Motor neuron (in vitro differentiated cells): ENCODE data around the gene SRGAP2. TPM values are rescaled to one million over a fixed set of nuclear protein-coding genes. Genes with fewer than 3 reads are reported as not detected.
"Not testable (repeated sequence)": the region's sequence is repeated elsewhere in the genome, so short reads cannot be mapped to it uniquely, and the experiment has no call there.

Source experiments
- ATAC-seq, 8 experiments: fragments of 200-7000 bp; cut with Tn5 transposase; replicated peaks in 6 of 8; 2 replicates each; pipeline ENCODE4 v1.8.0; 2021; ENCODE audit warnings: mild to moderate bottlenecking in 8 of 8, moderate library complexity in 8 of 8
- H3K27ac ChIP-seq, 2 donors: fragments of 250-450 bp; sonication (Bioruptor Pico); 2 replicates each; pipeline ENCODE4 v1.9.0; 2021; ENCODE audit warnings: antibody characterized with exemption in 2 of 2, mild to moderate bottlenecking in 2 of 2, moderate library complexity in 1 of 2
- H3K4me1 ChIP-seq, 2 donors: fragments of 250-450 bp; sonication (Bioruptor Pico); replicated peaks in 1 of 2; 2 replicates each; pipeline ENCODE4 v1.6.1; 2021; ENCODE audit warnings: antibody characterized with exemption in 2 of 2, mild to moderate bottlenecking in 2 of 2, moderate library complexity in 1 of 2
- H3K4me3 ChIP-seq, 5 donors: fragments of 250-450 bp; sonication (Bioruptor Pico); 2 replicates each; pipeline ENCODE4 v1.9.0; 2021; ENCODE audit warnings: antibody characterized with exemption in 5 of 5, mild to moderate bottlenecking in 5 of 5, moderate library complexity in 4 of 5
- WGBS, 10 experiments: fragments of 450-650 bp; shearing (Covaris generic); methylation state at CpG; one replicate each; pipeline ENCODE4 v1.0.0; 2022; 5-methylcytosine and 5-hydroxymethylcytosine counted together
- in situ Hi-C, 9 experiments: fragments of 400-800 bp; cut with MboI; loops; one replicate each; pipeline ENCODE4 v1.15.0; 2021; ENCODE audit warnings: low sequenced_read_pairs in 9 of 9, low pct_unique_long_range_greater_than_20kb in 2 of 9; ENCODE audit not compliant: unreplicated experiment in 9 of 9
- total RNA-seq, 8 experiments: library from RNA; unstranded; fragments of 300-600 nt; gene quantifications; 2 replicates each; pipeline versions ENCODE4 v1.2.3 to v1.2.4, GENCODE V29; 2022

The SRGAP2 gene
- total RNA-seq, 8 experiments from 2014 or later = 25.9 to 44.1 (median 32.1) TPM

DNA sequence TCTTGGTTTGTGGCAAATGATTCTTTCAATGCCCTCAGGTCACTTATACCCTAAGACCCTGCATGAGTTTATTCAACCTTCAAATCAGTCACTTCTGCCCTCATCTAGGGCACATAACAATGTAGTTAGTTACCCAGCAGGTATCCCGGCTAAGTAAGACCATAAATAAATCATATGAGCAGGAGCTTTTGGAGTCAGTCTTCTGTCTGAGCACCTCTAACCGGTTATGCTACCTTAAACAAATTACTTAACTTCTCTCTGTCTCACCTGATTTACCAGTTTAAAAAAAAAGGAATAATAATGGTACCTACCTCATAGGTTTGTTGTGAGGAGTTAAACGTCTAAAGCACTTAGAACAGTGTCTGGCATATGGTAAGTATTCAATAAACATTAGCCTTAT lies 17.6 kb upstream of the SRGAP2 start:
- H3K4me1 ChIP-seq, in situ Hi-C loops: not testable (repeated sequence)
- no CpG with 5 or more reads among the region's 3 CpGs for WGBS, 10 experiments

DNA sequence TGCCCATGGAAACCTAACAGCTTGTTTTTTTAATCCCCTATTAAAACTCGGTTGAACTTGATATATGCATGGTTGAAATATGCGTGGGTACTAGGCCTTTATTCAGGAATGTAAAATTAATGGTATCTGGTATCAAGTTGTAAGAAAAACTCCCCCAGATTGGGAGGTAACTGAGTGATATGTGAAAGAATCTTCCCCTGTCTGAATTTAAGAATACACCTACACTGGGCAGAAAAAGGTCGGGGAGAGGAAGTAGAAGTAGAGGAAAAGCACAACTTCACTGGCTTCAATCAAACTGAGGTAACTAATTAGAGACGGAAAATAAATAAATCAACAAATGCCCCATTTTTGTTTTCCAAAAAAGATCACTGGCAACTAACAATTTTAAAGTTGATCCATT lies 16.5 kb upstream of the SRGAP2 start:
- WGBS, 10 experiments = no CpG with 5 or more reads among the region's 4 CpGs
- H3K4me3 ChIP-seq, in situ Hi-C loops, H3K27ac ChIP-seq, H3K4me1 ChIP-seq: not testable (repeated sequence)
- peak in 1 of 8 experiments; percentile 41 for ATAC-seq

More for the DNA sequence above, 17.6 kb upstream of the SRGAP2 start:
- not testable (repeated sequence) for H3K4me3 ChIP-seq, ATAC-seq, H3K27ac ChIP-seq

DNA sequence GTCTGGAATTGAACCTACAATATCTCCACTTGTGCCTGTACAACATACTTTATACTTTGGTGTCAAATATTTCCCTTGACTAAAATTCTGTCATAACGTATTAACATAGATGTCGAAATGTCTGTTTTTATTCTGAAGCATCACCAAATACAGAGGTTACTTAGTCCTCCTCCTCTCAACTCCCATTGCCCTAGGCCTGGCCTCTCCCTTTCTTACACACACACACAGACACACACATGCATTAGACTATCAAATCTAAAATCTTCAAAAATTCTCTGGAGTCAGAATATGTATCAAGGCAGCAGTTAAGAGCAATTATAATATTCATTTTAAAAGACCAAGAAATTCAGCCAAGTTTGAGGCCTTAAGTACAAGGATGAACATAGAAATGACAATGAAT lies 8.2 kb upstream of the SRGAP2 start:
- H3K27ac ChIP-seq, H3K4me3 ChIP-seq, H3K4me1 ChIP-seq, in situ Hi-C loops: not testable (repeated sequence)
- peak in 3 of 8 experiments; percentile 63 to 78 (median 74) for ATAC-seq
- no CpG with 5 or more reads among the region's 2 CpGs for WGBS, 10 experiments

DNA sequence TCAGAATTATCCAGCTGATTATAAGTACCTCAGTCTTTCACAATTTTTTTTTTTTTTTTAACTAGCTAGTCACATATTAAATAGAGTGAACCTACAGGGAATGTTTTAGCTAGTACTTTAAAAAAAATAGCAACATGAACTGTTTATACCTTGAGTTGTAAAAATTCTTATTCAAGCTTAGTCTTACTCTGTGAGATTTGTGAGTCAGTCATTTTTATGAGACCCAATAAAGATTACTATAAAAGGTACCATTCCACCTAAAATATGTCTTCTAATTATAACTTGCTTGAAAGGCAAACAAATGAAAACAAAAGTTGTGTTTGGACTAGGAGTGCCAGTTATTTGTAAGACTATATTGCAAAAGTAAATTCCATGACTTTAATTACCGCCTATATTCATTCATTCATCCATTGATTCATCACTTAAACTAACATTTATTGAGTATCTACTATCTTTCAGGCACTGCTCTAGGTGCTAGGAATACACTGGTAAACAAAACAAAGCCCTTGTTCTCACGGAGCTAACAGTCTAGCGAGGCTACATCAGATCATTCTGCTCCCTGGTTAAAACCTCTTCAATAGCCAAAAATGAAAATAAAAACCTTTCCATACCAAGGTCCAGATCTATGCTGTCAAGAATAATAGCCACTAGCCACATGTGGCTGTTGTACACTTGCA lies 6.5 kb upstream of the SRGAP2 start:
- WGBS, 10 experiments = no CpG with 5 or more reads among the region's 3 CpGs
- H3K27ac ChIP-seq, in situ Hi-C loops, H3K4me1 ChIP-seq, ATAC-seq, H3K4me3 ChIP-seq: not testable (repeated sequence)

DNA sequence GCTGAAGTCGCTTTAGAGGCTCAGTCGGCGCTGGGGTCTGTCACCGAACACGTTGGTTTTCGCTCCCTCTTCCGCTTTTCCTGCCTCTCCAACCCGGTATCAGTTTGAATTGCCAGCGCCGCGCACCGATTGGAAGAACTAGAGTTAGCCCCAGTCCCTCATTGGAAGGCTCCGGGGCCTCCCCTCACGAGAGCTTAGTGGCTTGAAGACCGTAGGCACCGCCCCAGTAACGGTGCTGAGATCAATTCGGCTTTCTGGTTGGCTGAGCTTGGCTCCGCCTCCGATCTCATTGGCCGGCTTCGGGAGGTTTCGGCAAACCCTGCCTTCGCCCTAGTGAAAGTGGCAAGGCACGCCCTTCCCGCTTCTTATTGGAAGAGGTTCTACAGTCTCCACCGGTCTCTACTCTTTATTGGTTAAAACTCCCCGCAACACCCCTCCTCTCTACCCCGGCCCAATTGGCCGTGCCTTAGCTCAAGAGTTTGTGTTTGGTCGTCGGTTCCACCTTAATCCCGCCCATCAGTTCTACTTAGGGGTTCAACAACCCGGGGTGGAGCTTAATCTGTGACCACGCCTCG lies 465 bp upstream of the SRGAP2 start, which contains the start of gene FAM72A:
TSS of gene FAM72A (minus strand) at position 51 of the 575 bp plus-strand sequence. CDS start 814 bp downstream, outside the sequence.
- WGBS, 10 experiments = no CpG with 5 or more reads among the region's 36 CpGs
- H3K27ac ChIP-seq, H3K4me1 ChIP-seq, in situ Hi-C loops: not testable (repeated sequence)
- H3K4me3 ChIP-seq = peak within 1 kb of the TSS; percentile 24 to 36 (median 33)
- peak; percentile 73 to 86 (median 84) for ATAC-seq

DNA sequence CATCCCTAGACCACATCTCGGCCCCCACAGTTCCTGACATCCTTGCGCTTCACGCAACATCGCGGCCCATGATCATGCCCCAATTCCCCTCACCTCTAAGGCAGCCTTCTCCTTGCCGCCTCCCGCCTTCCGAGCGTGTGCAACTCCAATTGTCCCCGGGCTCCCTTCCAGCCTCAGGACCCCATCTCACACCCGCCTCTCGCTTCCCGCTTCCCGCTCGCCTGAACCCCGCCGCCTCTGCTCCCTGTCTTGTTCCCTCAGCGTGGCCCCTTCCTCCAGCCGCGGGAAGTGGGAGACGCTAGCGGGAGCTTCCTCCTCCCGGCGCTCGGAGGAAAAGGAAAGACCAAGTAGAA lies 794 bp downstream of the SRGAP2 start:
- H3K4me3 ChIP-seq, H3K27ac ChIP-seq, ATAC-seq, in situ Hi-C loops, H3K4me1 ChIP-seq: not testable (repeated sequence)
- WGBS, 10 experiments = no CpG with 5 or more reads among the region's 25 CpGs

DNA sequence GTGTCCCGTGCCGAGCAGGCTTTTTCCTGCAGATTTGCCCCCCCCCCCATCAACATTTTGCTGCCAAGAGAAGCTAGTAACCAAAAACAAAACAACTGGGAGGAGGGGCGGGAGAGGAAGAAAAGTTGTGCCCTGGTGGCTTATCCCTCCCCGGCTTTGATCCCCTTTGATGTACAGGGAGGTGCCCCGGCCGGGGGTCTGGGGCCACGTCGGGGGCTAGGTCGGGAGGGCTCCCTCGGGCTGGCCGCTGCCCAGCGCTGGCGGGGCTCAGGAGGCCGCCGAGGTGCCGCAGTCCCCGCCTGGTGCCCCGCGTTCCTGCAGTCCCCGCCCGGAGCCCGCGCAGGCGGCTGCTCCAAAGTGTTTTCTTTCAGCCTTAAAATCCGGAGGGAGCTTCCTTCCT lies 1.5 kb downstream of the SRGAP2 start:
- H3K27ac ChIP-seq, H3K4me1 ChIP-seq, ATAC-seq, in situ Hi-C loops: not testable (repeated sequence)
- no CpG with 5 or more reads among the region's 25 CpGs for WGBS, 10 experiments
- H3K4me3 ChIP-seq = peak overlapping the region; percentile 47 to 72 (median 58)

DNA sequence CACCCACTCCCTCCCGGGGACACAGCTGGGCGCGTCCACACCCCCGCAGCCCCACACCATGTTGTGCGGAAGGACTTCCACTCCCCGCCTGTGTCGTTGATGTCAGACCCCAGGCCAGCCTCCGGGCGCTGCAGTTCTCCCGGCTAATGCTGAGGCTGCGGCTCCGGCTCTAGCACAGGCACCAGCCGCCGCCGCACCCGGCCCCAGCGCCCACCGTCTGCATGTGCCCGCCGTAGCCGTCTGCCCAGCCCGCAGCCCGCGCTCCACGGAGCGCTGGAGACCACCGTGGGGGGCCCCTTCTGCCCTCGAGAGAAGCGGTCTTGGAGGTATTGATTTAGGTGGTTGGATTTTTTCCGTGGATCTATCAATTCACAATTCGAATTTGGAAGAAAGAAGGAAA lies 2.2 kb downstream of the SRGAP2 start:
- H3K27ac ChIP-seq, H3K4me3 ChIP-seq, in situ Hi-C loops, ATAC-seq, H3K4me1 ChIP-seq: not testable (repeated sequence)
- no CpG with 5 or more reads among the region's 31 CpGs for whole genome bisulfite sequencing, 10 experiments

DNA sequence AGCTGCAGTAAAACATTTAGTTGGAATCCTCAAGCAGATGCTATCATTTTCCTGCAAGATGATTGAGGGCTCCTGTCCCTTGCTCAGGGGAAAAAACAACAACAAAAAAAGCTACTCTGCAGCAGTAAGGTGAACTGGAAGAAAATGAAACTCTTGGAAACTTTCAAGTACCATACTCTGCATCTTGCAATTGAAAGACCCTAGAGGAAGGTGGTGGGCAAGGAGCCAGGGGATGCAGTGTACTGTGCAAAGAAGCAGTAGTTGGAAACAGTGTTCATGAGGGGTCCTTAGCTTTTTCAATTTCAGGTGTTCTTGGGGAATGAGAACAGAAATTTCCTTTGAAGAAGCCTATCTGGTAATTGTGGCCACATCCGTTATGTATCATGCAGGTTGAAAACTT lies 7.5 kb downstream of the SRGAP2 start:
- H3K4me1 ChIP-seq, H3K27ac ChIP-seq, in situ Hi-C loops, ATAC-seq, H3K4me3 ChIP-seq: not testable (repeated sequence)
- no CpG with 5 or more reads among the region's 1 CpG for WGBS, 10 experiments

DNA sequence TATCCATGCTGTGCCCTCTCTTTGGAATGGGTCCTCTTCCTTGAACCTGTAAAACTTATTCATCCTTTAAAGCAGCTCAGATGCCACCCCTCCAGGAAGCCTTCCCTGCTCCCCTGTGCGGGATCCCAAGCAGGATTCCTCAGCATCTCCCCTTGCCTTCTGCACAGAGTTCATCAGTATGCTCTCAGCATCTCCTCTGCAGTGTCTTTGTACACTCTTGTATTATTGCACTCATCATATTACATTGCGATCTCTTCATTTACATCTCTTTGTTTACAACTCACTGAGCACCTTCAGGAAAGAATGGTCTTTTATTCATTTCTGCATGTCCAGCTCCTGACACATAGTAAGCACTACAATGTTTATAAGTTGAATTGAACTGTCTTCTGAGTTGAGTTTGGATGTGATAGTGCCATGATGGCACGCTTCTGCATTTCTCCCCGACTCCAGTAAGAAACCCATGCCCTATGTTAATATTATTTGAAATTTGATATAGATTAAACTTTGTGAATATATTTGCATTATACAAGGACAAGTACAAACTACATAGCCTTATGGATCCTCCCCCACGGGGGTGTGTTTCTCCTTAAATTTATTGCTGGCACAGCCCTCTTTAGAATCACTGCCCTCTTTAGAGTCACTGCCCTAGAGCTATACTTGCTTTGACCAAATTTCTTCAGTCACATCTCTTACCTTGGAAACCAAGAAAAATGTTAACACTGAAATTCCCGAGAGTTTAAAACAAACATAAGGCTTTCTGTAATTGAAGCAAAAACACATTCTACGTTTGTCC lies 12.5 kb downstream of the SRGAP2 start:
- in situ Hi-C loops, H3K27ac ChIP-seq, H3K4me1 ChIP-seq, H3K4me3 ChIP-seq: not testable (repeated sequence)
- peak; percentile 48 to 85 (median 68) for ATAC-seq
- no CpG with 5 or more reads among the region's 7 CpGs for WGBS, 10 experiments

DNA sequence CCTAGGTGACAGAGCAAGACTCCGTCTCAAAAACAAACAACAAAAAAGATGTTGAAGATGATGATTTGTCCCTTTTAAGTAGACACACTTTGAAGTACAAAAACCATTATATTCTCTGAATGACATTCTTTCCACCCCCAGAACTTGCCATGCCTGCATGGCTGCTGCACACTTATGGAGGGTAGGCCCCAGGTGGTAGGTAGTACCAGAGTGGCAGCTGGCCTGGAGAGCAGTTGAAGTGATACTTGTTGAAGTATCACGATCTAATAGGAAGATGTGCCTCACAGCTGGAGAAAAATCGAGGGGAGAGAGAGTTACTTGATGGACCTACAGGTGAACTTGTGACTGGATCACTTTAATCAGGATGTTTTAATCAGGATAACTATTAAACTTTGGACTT lies 14.9 kb downstream of the SRGAP2 start:
- H3K4me3 ChIP-seq, H3K4me1 ChIP-seq, H3K27ac ChIP-seq, ATAC-seq, in situ Hi-C loops: not testable (repeated sequence)
- WGBS, 10 experiments = no CpG with 5 or more reads among the region's 3 CpGs

DNA sequence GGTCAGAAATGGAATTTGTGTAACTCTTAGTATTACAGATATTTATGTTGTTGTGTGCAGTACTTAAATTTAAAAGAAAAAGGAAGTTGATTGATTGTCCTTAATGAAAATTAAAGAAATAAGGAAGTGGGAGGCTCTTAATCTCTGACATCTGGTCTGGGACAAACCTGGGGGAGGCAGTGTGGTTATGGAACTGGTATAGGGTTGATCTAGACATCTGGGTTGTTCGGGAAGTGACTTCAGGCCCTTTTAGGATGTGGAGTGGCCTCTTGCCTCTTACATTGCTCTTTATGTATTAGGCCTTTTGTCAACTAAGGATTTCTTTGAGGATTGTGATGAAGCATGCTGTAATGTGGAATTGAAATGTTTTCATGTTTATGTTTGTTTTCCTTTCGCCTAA lies 15.4 kb downstream of the SRGAP2 start:
- H3K4me3 ChIP-seq, ATAC-seq, H3K4me1 ChIP-seq, in situ Hi-C loops, H3K27ac ChIP-seq: not testable (repeated sequence)
- no CpG with 5 or more reads among the region's 2 CpGs for WGBS, 10 experiments

DNA sequence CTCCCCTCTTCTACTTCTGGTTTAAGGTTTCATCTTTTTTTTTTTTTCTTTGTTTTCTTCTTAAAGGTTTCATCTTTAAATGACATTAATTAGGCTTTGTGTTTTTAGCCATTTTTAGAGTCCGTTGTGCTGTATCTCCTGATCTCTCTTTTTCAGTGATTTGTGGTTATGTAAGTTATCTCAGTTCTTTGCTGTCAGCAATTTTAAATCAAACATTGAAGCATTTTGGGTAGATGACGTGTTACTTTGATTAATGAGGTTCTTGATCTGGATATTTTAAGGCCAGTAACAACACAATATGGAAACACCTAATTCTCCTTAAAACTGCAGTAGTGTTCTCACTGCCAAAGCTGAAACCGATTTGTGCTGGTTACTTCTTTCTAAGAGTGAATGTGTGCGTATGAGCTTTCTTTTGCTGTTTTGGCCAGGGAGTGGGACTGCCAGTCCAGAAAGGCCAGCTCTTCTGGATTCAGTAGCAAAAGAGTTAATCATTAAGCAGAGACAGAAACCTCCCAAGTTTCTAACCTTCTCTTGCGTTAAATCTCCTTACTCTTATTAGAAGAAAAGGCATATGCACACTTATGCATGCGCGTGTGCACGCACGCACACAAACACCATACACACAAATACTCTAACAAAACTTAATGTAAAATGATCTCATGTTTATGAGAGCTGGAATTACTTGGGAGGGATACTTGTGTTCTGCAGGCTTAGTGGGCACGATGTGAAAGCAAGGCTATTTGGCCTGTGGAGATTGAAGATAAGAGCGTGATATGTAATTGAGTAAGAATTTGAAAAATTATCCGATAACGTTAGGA lies 16.4 kb downstream of the SRGAP2 start:
- in situ Hi-C loops = not testable (repeated sequence)

More for the DNA sequence above, 16.4 kb downstream of the SRGAP2 start:
- not testable (repeated sequence) for H3K4me3 ChIP-seq, H3K27ac ChIP-seq, H3K4me1 ChIP-seq
- WGBS, 10 experiments = no CpG with 5 or more reads among the region's 13 CpGs
- peak in 3 of 8 experiments; percentile 22 to 58 (median 52) for ATAC-seq
